H9 (cell line): ENCODE data around the gene OSBPL2. TPM values are rescaled to one million over a fixed set of nuclear protein-coding genes. Genes with fewer than 3 reads are reported as not detected.

Source experiments
- DNase-seq: peaks from one replicate; pipeline ENCODE4 v3.0.0-alpha.2; 2017
- H2AFZ ChIP-seq: one replicate; pipeline ENCODE4 v1.6.1; 2013; ENCODE audit warnings: mild to moderate bottlenecking, low read length, control low read depth, moderate library complexity
- H2AK5ac ChIP-seq: 2 replicates; pipeline ENCODE4 v1.6.1; 2013; ENCODE audit warnings: low read length, control low read depth, mixed read lengths; ENCODE audit not compliant: insufficient read length
- H2BK120ac ChIP-seq: one replicate; pipeline ENCODE4 v1.6.1; 2013; ENCODE audit warnings: low read depth, mild to moderate bottlenecking, low read length, control low read depth, inconsistent platforms; ENCODE audit not compliant: poor library complexity, severe bottlenecking
- H2BK12ac ChIP-seq: 2 replicates; pipeline ENCODE4 v1.6.1; 2013; ENCODE audit warnings: low read length, control low read depth, mixed read lengths, low read depth; ENCODE audit not compliant: insufficient read length
- H2BK15ac ChIP-seq: 2 replicates; pipeline ENCODE4 v1.6.1; 2013; ENCODE audit warnings: low read depth, low read length, control low read depth
- H2BK20ac ChIP-seq: one replicate; pipeline ENCODE4 v1.6.1; 2013; ENCODE audit warnings: low read depth, mild to moderate bottlenecking, low read length, control low read depth, inconsistent platforms; ENCODE audit not compliant: poor library complexity, severe bottlenecking
- H2BK5ac ChIP-seq: 2 replicates; pipeline ENCODE4 v1.6.1; 2013; ENCODE audit warnings: low read length, control low read depth, mixed read lengths; ENCODE audit not compliant: insufficient read length
- H3K14ac ChIP-seq: 2 replicates; pipeline ENCODE4 v1.6.1; 2013; ENCODE audit warnings: low read length, control low read depth; ENCODE audit not compliant: insufficient read depth
- H3K18ac ChIP-seq: 2 replicates; pipeline ENCODE4 v1.6.1; 2013; ENCODE audit warnings: low read depth, mild to moderate bottlenecking, mixed read lengths, low read length, control low read depth; ENCODE audit not compliant: insufficient read length
- H3K23ac ChIP-seq: 2 replicates; pipeline ENCODE4 v1.6.1; 2013; ENCODE audit warnings: low read length, control low read depth, mixed read lengths, low read depth; ENCODE audit not compliant: insufficient read length
- H3K23me2 ChIP-seq: 2 replicates; pipeline ENCODE4 v1.6.1; 2013; ENCODE audit warnings: low read depth, mild to moderate bottlenecking, mixed read lengths, low read length, control low read depth; ENCODE audit not compliant: insufficient read length, poor library complexity, severe bottlenecking
- H3K27ac ChIP-seq: 2 replicates; pipeline ENCODE4 v1.5.1; 2013; ENCODE audit warnings: low read length, control low read depth, mixed read lengths, low read depth; ENCODE audit not compliant: insufficient read length
- H3K27me3 ChIP-seq: 2 replicates; pipeline ENCODE4 v1.6.1; 2013; ENCODE audit warnings: low read length, control low read depth, inconsistent platforms; ENCODE audit not compliant: insufficient read depth
- H3K4ac ChIP-seq: 2 replicates; pipeline ENCODE4 v1.6.1; 2013; ENCODE audit warnings: low read depth, mild to moderate bottlenecking, control low read depth, inconsistent platforms, low read length, moderate library complexity
- H3K4me1 ChIP-seq: 2 replicates; pipeline ENCODE4 v1.6.1; 2013; ENCODE audit warnings: low read length, control low read depth, inconsistent platforms; ENCODE audit not compliant: insufficient read depth
- H3K4me2 ChIP-seq: 2 replicates; pipeline ENCODE4 v1.6.1; 2013; ENCODE audit warnings: low read length, control low read depth, mixed read lengths; ENCODE audit not compliant: insufficient read length, insufficient read depth
- H3K56ac ChIP-seq: 2 replicates; pipeline ENCODE4 v1.6.1; 2013; ENCODE audit warnings: low read depth, mild to moderate bottlenecking, mixed read lengths, low read length, control low read depth; ENCODE audit not compliant: insufficient read length
- H3K79me1 ChIP-seq: 2 replicates; pipeline ENCODE4 v1.6.1; 2013; ENCODE audit warnings: low read depth, mild to moderate bottlenecking, moderate library complexity, low read length, control low read depth, inconsistent platforms; ENCODE audit not compliant: insufficient read depth, poor library complexity, severe bottlenecking
- H3K79me2 ChIP-seq: 2 replicates; pipeline ENCODE4 v1.6.1; 2013; ENCODE audit warnings: low read length, control low read depth, inconsistent platforms; ENCODE audit not compliant: insufficient read depth
- H3K9ac ChIP-seq: 2 replicates; pipeline ENCODE4 v1.6.1; 2013; ENCODE audit warnings: low read length, control low read depth, mixed read lengths; ENCODE audit not compliant: insufficient read length; ENCODE audit errors: extremely low read depth
- H3K9me3 ChIP-seq: one replicate; pipeline ENCODE4 v1.6.1; 2013; ENCODE audit warnings: low read depth, low read length, inconsistent platforms; ENCODE audit not compliant: control insufficient read depth
- H3T11ph ChIP-seq: one replicate; pipeline ENCODE4 v1.6.1; 2013; ENCODE audit warnings: mild to moderate bottlenecking, low read length, control low read depth, inconsistent platforms
- H4K20me1 ChIP-seq: one replicate; pipeline ENCODE4 v1.6.1; 2013; ENCODE audit not compliant: control insufficient read depth, insufficient read length, insufficient read depth
- H4K5ac ChIP-seq: 2 replicates; pipeline ENCODE4 v1.6.1; 2013; ENCODE audit warnings: low read depth, mild to moderate bottlenecking, mixed read lengths, low read length, control low read depth; ENCODE audit not compliant: insufficient read length
- H4K8ac ChIP-seq: replicated peaks from 2 replicates; pipeline ENCODE4 v1.6.1; 2013; ENCODE audit warnings: low read length, control low read depth, mixed read lengths, low read depth; ENCODE audit not compliant: insufficient read length
- H4K91ac ChIP-seq: 2 replicates; pipeline ENCODE4 v1.6.1; 2013; ENCODE audit warnings: low read depth, mild to moderate bottlenecking, moderate library complexity, mixed read lengths, low read length, control low read depth; ENCODE audit not compliant: insufficient read length
- H3K27ac Mint-ChIP-seq, 3 experiments: 2 replicates in 2 of 3; 3 replicates in 1 of 3; pipeline ENCODE4 v1.8.0; 2020 to 2021; ENCODE audit warnings: mixed read lengths in 3 of 3, mild to moderate bottlenecking in 1 of 3, moderate library complexity in 1 of 3
- H3K27me3 Mint-ChIP-seq: 2 replicates; pipeline ENCODE4 v1.8.0; 2021; ENCODE audit warnings: low read depth, mild to moderate bottlenecking, moderate library complexity, mixed read lengths
- H3K36me3 Mint-ChIP-seq, 3 experiments: 2 replicates in 2 of 3; 3 replicates in 1 of 3; pipeline ENCODE4 v1.8.0; 2020 to 2021; ENCODE audit warnings: low read depth in 3 of 3, mixed read lengths in 3 of 3; ENCODE audit not compliant: insufficient read depth in 1 of 3
- H3K4me1 Mint-ChIP-seq, 2 experiments: 2 replicates each; pipeline ENCODE4 v1.8.0; 2020; ENCODE audit warnings: mixed read lengths in 2 of 2
- H3K4me3 Mint-ChIP-seq, 2 experiments: 2 replicates in 1 of 2; 3 replicates in 1 of 2; pipeline ENCODE4 v1.8.0; 2020 to 2021; ENCODE audit warnings: mild to moderate bottlenecking in 2 of 2, mixed read lengths in 2 of 2, moderate library complexity in 1 of 2
- H3K9me3 Mint-ChIP-seq, 2 experiments: 2 replicates in 1 of 2; 3 replicates in 1 of 2; pipeline ENCODE4 v1.8.0; 2020; ENCODE audit warnings: mild to moderate bottlenecking in 2 of 2, mixed read lengths in 2 of 2, moderate library complexity in 1 of 2
- WGBS: extraction: QIAGEN DNeasy Blood & Tissue Kit; methylation state at CpG from one replicate; pipeline ENCODE4 v1.1.7; 2013; ENCODE audit warnings: missing lambda C conversion rate, low lambda C conversion rate, mixed read lengths; ENCODE audit not compliant: insufficient read length; ENCODE audit errors: extremely low coverage; 5-methylcytosine and 5-hydroxymethylcytosine counted together
- total RNA-seq: library from RNA; stranded (reverse); gene quantifications from 2 replicates; pipeline ENCODE4 v1.2.1, GENCODE V29; 2021
- TF ChIP-seq, protein P1 (sequence below): fragments of 200-600 bp; sonication (generic); conservative IDR thresholded peaks from 3 replicates; pipeline ENCODE4 v1.8.0; 2021; ENCODE audit warnings: antibody characterized with exemption, mild to moderate bottlenecking

Gene OSBPL2
- total RNA-seq, 1 experiment from 2014 or later: 47.3 TPM

DNA sequence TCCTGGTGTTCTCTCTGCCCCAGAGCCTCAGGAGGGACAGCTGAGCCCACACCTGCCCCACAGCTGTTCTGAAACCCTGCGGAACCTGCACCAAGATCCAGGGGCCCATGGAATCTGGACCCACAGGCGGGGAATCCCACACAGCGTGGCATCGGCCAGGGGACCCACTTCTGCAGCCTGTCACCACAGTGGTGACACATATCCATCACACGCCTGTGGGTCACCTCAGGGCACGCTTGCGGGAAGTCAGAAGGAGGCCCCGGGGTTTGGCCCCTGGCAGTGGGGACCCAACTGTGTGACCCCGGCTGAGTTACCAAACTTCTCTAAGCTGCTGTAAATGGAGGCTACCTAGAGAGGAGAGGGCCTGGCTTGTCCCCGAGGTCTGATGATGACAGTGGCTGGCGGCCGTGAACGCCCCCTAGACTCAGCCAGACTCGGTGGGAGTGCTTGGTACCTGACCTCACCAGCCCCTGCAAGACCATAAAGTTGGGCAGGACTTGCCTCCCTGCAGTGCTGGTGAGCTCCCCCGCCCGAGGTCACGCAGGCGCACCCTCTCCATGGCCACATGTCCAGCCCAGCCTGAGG lies 16.0 kb upstream of the OSBPL2 start:
- WGBS: no CpG with 5 or more reads among the region's 18 CpGs

More for the DNA sequence above, 16.0 kb upstream of the OSBPL2 start:
- Mint-ChIP-seq H3K27me3 (peaks cover 83% of the 10 kb centered on the region), H3K9me3 (no peaks in the 10 kb centered on the region), H3K36me3 (no peaks in the 10 kb centered on the region), H3K4me3 (no peak overlapping the region), H3K27ac (no peak overlapping the region), H3K4me1 (peaks cover 16 to 25% of the 10 kb centered on the region in 2 experiments)
- no peak overlapping the region for H4K91ac ChIP-seq
- DNase-seq: no peak
- no peaks in the 10 kb centered on the region for H3K79me1 ChIP-seq
- H3K27ac ChIP-seq: no peak overlapping the region
- H3K23ac ChIP-seq: no peak overlapping the region
- H3K27me3 ChIP-seq: peaks cover 29% of the 10 kb centered on the region; the same call in 1 of the 2 replicates
- no peak overlapping the region for H4K8ac ChIP-seq
- H3K18ac ChIP-seq: no peak overlapping the region
- no peak overlapping the region for H2AFZ ChIP-seq
- no peak overlapping the region for H3K4me2 ChIP-seq
- H2BK15ac ChIP-seq: no peak overlapping the region
- H3K56ac ChIP-seq: no peak overlapping the region
- H3K9ac ChIP-seq: no peak overlapping the region
- H2BK12ac ChIP-seq: no peak overlapping the region
- no peak overlapping the region for H2AK5ac ChIP-seq
- H2BK120ac ChIP-seq: no peak overlapping the region
- no peak overlapping the region for H3T11ph ChIP-seq
- H3K23me2 ChIP-seq: peaks cover 12% of the 10 kb centered on the region
- no peaks in the 10 kb centered on the region for H3K9me3 ChIP-seq
- TF ChIP-seq, protein P1, sequence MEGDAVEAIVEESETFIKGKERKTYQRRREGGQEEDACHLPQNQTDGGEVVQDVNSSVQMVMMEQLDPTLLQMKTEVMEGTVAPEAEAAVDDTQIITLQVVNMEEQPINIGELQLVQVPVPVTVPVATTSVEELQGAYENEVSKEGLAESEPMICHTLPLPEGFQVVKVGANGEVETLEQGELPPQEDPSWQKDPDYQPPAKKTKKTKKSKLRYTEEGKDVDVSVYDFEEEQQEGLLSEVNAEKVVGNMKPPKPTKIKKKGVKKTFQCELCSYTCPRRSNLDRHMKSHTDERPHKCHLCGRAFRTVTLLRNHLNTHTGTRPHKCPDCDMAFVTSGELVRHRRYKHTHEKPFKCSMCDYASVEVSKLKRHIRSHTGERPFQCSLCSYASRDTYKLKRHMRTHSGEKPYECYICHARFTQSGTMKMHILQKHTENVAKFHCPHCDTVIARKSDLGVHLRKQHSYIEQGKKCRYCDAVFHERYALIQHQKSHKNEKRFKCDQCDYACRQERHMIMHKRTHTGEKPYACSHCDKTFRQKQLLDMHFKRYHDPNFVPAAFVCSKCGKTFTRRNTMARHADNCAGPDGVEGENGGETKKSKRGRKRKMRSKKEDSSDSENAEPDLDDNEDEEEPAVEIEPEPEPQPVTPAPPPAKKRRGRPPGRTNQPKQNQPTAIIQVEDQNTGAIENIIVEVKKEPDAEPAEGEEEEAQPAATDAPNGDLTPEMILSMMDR: no peak
- H3K14ac ChIP-seq: no peak overlapping the region
- no peak overlapping the region for H2BK5ac ChIP-seq
- no peaks in the 10 kb centered on the region for H3K79me2 ChIP-seq
- H4K5ac ChIP-seq: no peak overlapping the region
- H2BK20ac ChIP-seq: no peak overlapping the region
- H3K4ac ChIP-seq: no peak overlapping the region
- no peaks in the 10 kb centered on the region for H3K4me1 ChIP-seq
- H4K20me1 ChIP-seq: no peaks in the 10 kb centered on the region
